ENCODE results near the gene TMEM53.

GRCh38 chr1:44660176-44660575 lies 14.1 kb downstream of the TMEM53 start:
- no peak for TF ChIP-seq EZH2 (optimal IDR thresholded peaks at IDR 0.05; ENCODE audit: low read depth, low read length)
- no peak for TF ChIP-seq CTCF (IDR thresholded peaks at IDR 0.05; ENCODE audit: low read length)

All from MM.1S (cell line).